CD4-positive, alpha-beta memory T cell (primary cell): Measurements from ENCODE around the gene SKP1. TPM values are rescaled to one million over a fixed set of nuclear protein-coding genes. Genes with fewer than 3 reads are reported as not detected.

Experiments used
- CTCF ChIA-PET: fragments of 350-600 bp; sonication (Branson Sonifier 250); formaldehyde crosslinking; loops from one replicate; lab custom pipeline; 2021; ENCODE audit warnings: inconsistent platforms; ENCODE audit not compliant: partially characterized antibody; lab: Charles Lee
- POLR2A ChIA-PET: fragments of 350-600 bp; sonication (Branson Sonifier 250); formaldehyde crosslinking; loops from one replicate; lab custom pipeline; 2021; ENCODE audit not compliant: partially characterized antibody; lab: Charles Lee
- DNase-seq, 5 donors: peaks; one replicate each; pipeline versions ENCODE4 v3.0.0 to v3.0.0-alpha.2; 2020 to 2022; ENCODE audit warnings: mixed read lengths in 1 of 5
- H3K27ac ChIP-seq: one replicate; pipeline ENCODE4 v1.7.0; 2013; ENCODE audit warnings: low read depth, low read length
- H3K27me3 ChIP-seq: 2 replicates; pipeline ENCODE4 v1.7.0; 2013; ENCODE audit warnings: mild to moderate bottlenecking, low read length, moderate library complexity; ENCODE audit not compliant: insufficient read depth
- H3K36me3 ChIP-seq: 2 replicates; pipeline ENCODE4 v1.7.0; 2013; ENCODE audit warnings: mild to moderate bottlenecking, low read length, moderate library complexity; ENCODE audit not compliant: insufficient read depth
- H3K4me1 ChIP-seq: 2 replicates; pipeline ENCODE4 v1.7.0; 2013; ENCODE audit warnings: mild to moderate bottlenecking, low read length, moderate library complexity; ENCODE audit not compliant: insufficient read depth
- H3K4me3 ChIP-seq, 2 donors: one replicate each; pipeline ENCODE4 v1.7.0; 2013; ENCODE audit warnings: low read length in 2 of 2, mild to moderate bottlenecking in 1 of 2
- H3K9me3 ChIP-seq, 2 donors: one replicate each; pipeline ENCODE4 v1.7.0; 2013; ENCODE audit warnings: low read length in 2 of 2, control low read depth in 1 of 2; ENCODE audit not compliant: control insufficient read depth in 1 of 2
- H3K27ac Mint-ChIP-seq, 7 donors: one replicate each; pipeline ENCODE4 v1.8.0; 2020 to 2021; ENCODE audit warnings: mixed read lengths in 7 of 7, mild to moderate bottlenecking in 6 of 7, inconsistent platforms in 3 of 7, moderate library complexity in 3 of 7
- H3K27me3 Mint-ChIP-seq, 2 donors: one replicate each; pipeline ENCODE4 v1.8.0; 2020 to 2021; ENCODE audit warnings: mixed read lengths in 2 of 2
- H3K36me3 Mint-ChIP-seq, 2 donors: one replicate each; pipeline ENCODE4 v1.8.0; 2020 to 2021; ENCODE audit warnings: mixed read lengths in 2 of 2, inconsistent platforms in 1 of 2, mild to moderate bottlenecking in 1 of 2
- H3K4me1 Mint-ChIP-seq, 4 donors: one replicate each; pipeline ENCODE4 v1.8.0; 2020 to 2021; ENCODE audit warnings: mixed read lengths in 4 of 4, mild to moderate bottlenecking in 1 of 4
- H3K4me3 Mint-ChIP-seq, 8 donors: one replicate each; pipeline ENCODE4 v1.8.0; 2020 to 2021; ENCODE audit warnings: mixed read lengths in 8 of 8, mild to moderate bottlenecking in 7 of 8, moderate library complexity in 6 of 8, inconsistent platforms in 3 of 8
- H3K9me3 Mint-ChIP-seq, 8 donors: one replicate each; pipeline ENCODE4 v1.8.0; 2020 to 2021; ENCODE audit warnings: mixed read lengths in 8 of 8, mild to moderate bottlenecking in 5 of 8, inconsistent platforms in 3 of 8, moderate library complexity in 1 of 8
- intact Hi-C: fragments of 100-400 bp; cut with micrococcal nuclease; formaldehyde crosslinking; loops from one replicate; pipeline ENCODE4 v1.15.1; 2023
- polyA plus RNA-seq, 2 donors: library from polyadenylated mRNA; unstranded; fragments of 300-500 nt; fragmentation: Illumina TruSeq; gene quantifications; one replicate each; pipeline ENCODE4 v1.2.3, GENCODE V29; 2021
- total RNA-seq, 2 experiments: library from RNA; stranded (reverse); gene quantifications; one replicate each; pipeline ENCODE4 v1.2.3, GENCODE V29; 2021

The SKP1 gene
- total and polyA plus RNA-seq, 4 experiments from 2014 or later = 234 to 1,639 (median 661) TPM

GRCh38 chr5:134132372-134133187 lies 44.2 kb downstream of the SKP1 start:
- Mint-ChIP-seq H3K4me1 (peaks cover 65 to 100% (median 84%) of the 10 kb centered on the region in 4 donors), H3K36me3 (peaks cover 66 to 83% of the 10 kb centered on the region in 2 donors), H3K27ac (peak overlapping the region; percentile 95 to 99 (median 98)), H3K27me3 (no peaks in the 10 kb centered on the region), H3K9me3 (no peaks in the 10 kb centered on the region), H3K4me3 (peak overlapping the region; percentile 86 to 99 (median 96))
- H3K27ac ChIP-seq = peak overlapping the region; percentile 97
- ChIA-PET POLR2A (interaction anchor here (0.6 to 23.7 kb wide), 7 partner anchors 33 to 128 kb away, joined by 3 to 313 read pairs (median 4); partner anchors contain the start of gene VDAC1), CTCF (interaction anchor here (2.0 to 25.4 kb wide), 2 partner anchors 61 to 95 kb away, joined by 5 to 603 read pairs; no protein-coding TSS in a partner anchor)
- intact Hi-C loops = loop anchor here (1.0 kb wide), 4 partner anchors 8 to 17 kb away; no protein-coding TSS in a partner anchor
- H3K9me3 ChIP-seq = no peaks in the 10 kb centered on the region
- DNase-seq = peak; percentile 86 to 97 (median 88)
- peaks cover 100% of the 10 kb centered on the region for H3K4me1 ChIP-seq
- peaks cover 84% of the 10 kb centered on the region for H3K36me3 ChIP-seq
- H3K4me3 ChIP-seq = peak overlapping the region; percentile 43 to 68
- H3K27me3 ChIP-seq = no peaks in the 10 kb centered on the region

DNA sequence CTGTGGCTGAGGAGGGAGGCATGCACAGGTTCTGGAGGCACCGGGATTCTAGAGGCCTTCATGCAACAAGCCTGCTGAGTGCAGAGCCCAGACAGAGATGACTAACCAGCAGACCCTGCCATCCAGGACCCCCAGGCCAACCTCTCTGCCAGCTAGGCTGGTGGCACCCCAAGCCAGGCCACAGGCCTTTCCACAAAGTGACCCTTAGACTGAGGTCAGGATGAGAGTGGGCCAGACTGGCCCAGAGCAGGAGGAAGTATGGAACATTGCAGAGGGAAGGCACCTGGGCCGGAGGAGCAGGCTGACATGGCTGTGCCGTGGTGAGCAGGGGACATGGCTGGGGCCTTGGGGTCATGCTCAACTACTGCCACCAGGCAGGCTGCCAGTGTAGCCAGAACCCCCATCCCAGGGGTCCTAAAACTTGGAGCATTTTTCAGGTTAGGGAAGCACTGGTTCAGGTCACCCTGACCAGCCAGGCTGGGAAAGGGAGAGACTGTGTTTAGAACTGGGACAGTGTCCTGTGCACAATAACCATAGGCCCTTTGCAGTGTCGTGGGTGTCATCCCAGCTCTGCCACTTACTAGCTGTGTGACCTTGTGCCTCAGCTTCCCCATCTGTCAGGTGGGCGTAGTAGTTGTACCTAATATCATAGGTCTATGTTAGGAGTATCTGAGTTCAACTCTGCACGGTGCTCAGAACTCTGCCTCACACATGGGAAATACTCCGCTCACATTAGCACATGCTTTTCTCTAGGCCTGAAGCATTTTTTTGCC lies 45.0 kb downstream of the SKP1 start:
- peaks cover 100% of the 10 kb centered on the region for H3K4me1 ChIP-seq
- Mint-ChIP-seq H3K9me3 (no peaks in the 10 kb centered on the region), H3K36me3 (peaks cover 69 to 83% of the 10 kb centered on the region in 2 donors), H3K27me3 (no peaks in the 10 kb centered on the region), H3K4me3 (peak overlapping the region; percentile 86 to 99 (median 96)), H3K4me1 (peaks cover 65 to 100% (median 86%) of the 10 kb centered on the region in 4 donors), H3K27ac (peak overlapping the region; percentile 95 to 99 (median 98))
- H3K9me3 ChIP-seq = no peaks in the 10 kb centered on the region
- POLR2A ChIA-PET = interaction anchor here (0.6 to 23.7 kb wide), 6 partner anchors 34 to 127 kb away, joined by 3 to 313 read pairs (median 4); partner anchors contain the start of gene VDAC1
- DNase-seq = peak in 1 of 5 donors; percentile 44
- H3K27me3 ChIP-seq = no peaks in the 10 kb centered on the region
- H3K36me3 ChIP-seq = peaks cover 85% of the 10 kb centered on the region
- intact Hi-C loops = loop anchor here (1.0 kb wide), 4 partner anchors 9 to 16 kb away; no protein-coding TSS in a partner anchor
- H3K27ac ChIP-seq = peak overlapping the region; percentile 97
- CTCF ChIA-PET = interaction anchor here (0.6 to 25.4 kb wide), 4 partner anchors 58 to 94 kb away, joined by 3 to 603 read pairs (median 59); no protein-coding TSS in a partner anchor
- peak overlapping the region; percentile 54 to 68 for H3K4me3 ChIP-seq

- CTCF ChIA-PET = interaction anchor here (11.1 kb wide), 1 partner anchor 89 kb away, joined by 113 read pairs; no protein-coding TSS in a partner anchor
- POLR2A ChIA-PET = interaction anchor here (6.2 to 23.7 kb wide), 3 partner anchors 59 to 91 kb away, joined by 32 to 313 read pairs (median 192); no protein-coding TSS in a partner anchor
- peak overlapping the region; percentile 97 for H3K27ac ChIP-seq
Measured at GRCh38 chr5:134131165-134131564, 45.6 kb downstream of the SKP1 start.

GRCh38 chr5:134130239-134130945 lies 46.4 kb downstream of the SKP1 start:
- peak overlapping the region; percentile 95 to 99 (median 98) for H3K27ac Mint-ChIP-seq
- Histone ChIP-seq H3K27me3 (no peaks in the 10 kb centered on the region), H3K9me3 (no peaks in the 10 kb centered on the region), H3K36me3 (peaks cover 72% of the 10 kb centered on the region), H3K27ac (peak overlapping the region; percentile 97), H3K4me3 (peak overlapping the region; percentile 54 to 68), H3K4me1 (peaks cover 100% of the 10 kb centered on the region)
- peaks cover 58 to 100% (median 86%) of the 10 kb centered on the region in 4 donors for H3K4me1 Mint-ChIP-seq
- ChIA-PET POLR2A (interaction anchor here (1.8 to 22.2 kb wide), 4 partner anchors 46 to 96 kb away, joined by 10 to 192 read pairs (median 22); partner anchors contain the start of genes PPP2CA and SKP1), CTCF (interaction anchor here (0.6 to 11.1 kb wide), 2 partner anchors 88 to 516 kb away, joined by 4 to 113 read pairs; no protein-coding TSS in a partner anchor)
- DNase-seq = peak in 1 of 5 donors; percentile 56
- peak overlapping the region; percentile 86 to 99 (median 96) for H3K4me3 Mint-ChIP-seq
- H3K9me3 Mint-ChIP-seq = no peaks in the 10 kb centered on the region
- no peaks in the 10 kb centered on the region for H3K27me3 Mint-ChIP-seq
- H3K36me3 Mint-ChIP-seq = peaks cover 70 to 88% of the 10 kb centered on the region in 2 donors
- intact Hi-C loops = no loop called here

More at GRCh38 chr5:134131165-134131564, 45.6 kb downstream of the SKP1 start:
- peak overlapping the region; percentile 95 to 99 (median 98) for H3K27ac Mint-ChIP-seq
- no peaks in the 10 kb centered on the region for H3K27me3 Mint-ChIP-seq
- H3K4me1 ChIP-seq = peaks cover 100% of the 10 kb centered on the region
- H3K4me1 Mint-ChIP-seq = peaks cover 62 to 100% (median 86%) of the 10 kb centered on the region in 4 donors
- intact Hi-C loops = no loop called here
- peak overlapping the region; percentile 54 to 68 for H3K4me3 ChIP-seq
- H3K36me3 Mint-ChIP-seq = peaks cover 70 to 87% of the 10 kb centered on the region in 2 donors
- peaks cover 79% of the 10 kb centered on the region for H3K36me3 ChIP-seq
- no peaks in the 10 kb centered on the region for H3K9me3 ChIP-seq
- peak in 1 of 5 donors; percentile 71 for DNase-seq
- H3K27me3 ChIP-seq = no peaks in the 10 kb centered on the region
- H3K9me3 Mint-ChIP-seq = no peaks in the 10 kb centered on the region
- peak overlapping the region; percentile 86 to 99 (median 96) for H3K4me3 Mint-ChIP-seq

GRCh38 chr5:134129411-134130238 lies 47.1 kb downstream of the SKP1 start:
- Mint-ChIP-seq H3K27ac (peak overlapping the region; percentile 95 to 99 (median 98)), H3K9me3 (no peaks in the 10 kb centered on the region), H3K4me1 (peaks cover 52 to 100% (median 84%) of the 10 kb centered on the region in 4 donors), H3K27me3 (no peaks in the 10 kb centered on the region), H3K4me3 (peak overlapping the region; percentile 86 to 99 (median 96)), H3K36me3 (peaks cover 66 to 87% of the 10 kb centered on the region in 2 donors)
- peak overlapping the region; percentile 54 to 68 for H3K4me3 ChIP-seq
- H3K27me3 ChIP-seq = no peaks in the 10 kb centered on the region
- peaks cover 100% of the 10 kb centered on the region for H3K4me1 ChIP-seq
- H3K27ac ChIP-seq = peak overlapping the region; percentile 97
- intact Hi-C loops = loop anchor here (1.0 kb wide), 1 partner anchor 12 kb away; no protein-coding TSS in a partner anchor
- no peaks in the 10 kb centered on the region for H3K9me3 ChIP-seq
- H3K36me3 ChIP-seq = peaks cover 69% of the 10 kb centered on the region
- DNase-seq = peak in 4 of 5 donors; percentile 46 to 75 (median 54)
- ChIA-PET CTCF (interaction anchor here (11.1 kb wide), 1 partner anchor 87 kb away, joined by 113 read pairs; no protein-coding TSS in a partner anchor), POLR2A (interaction anchor here (0.9 to 22.2 kb wide), 8 partner anchors 47 to 125 kb away, joined by 4 to 192 read pairs (median 10); partner anchors contain the start of genes PPP2CA, SKP1 and VDAC1)
